Measurements from ENCODE around the gene GPX5.

The GPX5 gene

GRCh38 chr6:28563430-28564095 is 37.9 kb downstream of the GPX5 start:
- no peak for DNase-seq

- no peak for DNase-seq
These were observed 40.3 kb downstream of the GPX5 start for GRCh38 chr6:28565823-28566526.

- no peak for DNase-seq
These were observed 41.0 kb downstream of the GPX5 start for GRCh38 chr6:28566527-28567252.

- DNase-seq: no peak
These were observed 41.8 kb downstream of the GPX5 start for GRCh38 chr6:28567506-28567905.

- DNase-seq: no peak
These were observed 42.9 kb downstream of the GPX5 start for GRCh38 chr6:28568515-28569108.

GRCh38 chr6:28569748-28570147 is 44.1 kb downstream of the GPX5 start:
- no peak for DNase-seq

- DNase-seq: no peak
These were observed 54.8 kb downstream of the GPX5 start for GRCh38 chr6:28580475-28580874.

GRCh38 chr6:28583463-28583862 is 57.8 kb downstream of the GPX5 start:
- no peak for DNase-seq

All from NCI-H510A treated with DMSO at 0.1 percent for 48 hours (cell line).